Cardiac septum (tissue), 1 donor: ENCODE data around the gene GPATCH3. TPM values are rescaled to one million over a fixed set of nuclear protein-coding genes. Genes with fewer than 3 reads are reported as not detected.
"Not testable (repeated sequence)": the region's sequence is repeated elsewhere in the genome, so short reads cannot be mapped to it uniquely, and the experiment has no call there.

Experiments used
- DNase-seq: peaks from one replicate; pipeline ENCODE4 v3.0.0-alpha.2; 2020; ENCODE audit warnings: low spot score
- intact Hi-C: fragments of 100-400 bp; cut with DNase I; formaldehyde crosslinking; loops from one replicate; pipeline ENCODE4 v1.14.0; 2022
- long read RNA-seq: library from polyadenylated mRNA; unstranded; transcript quantifications from one replicate; pipeline ENCODE4 v2.0.0, GENCODE V29; 2021
- total RNA-seq: library from RNA; stranded (reverse); fragmentation: NEBNext Ultra II Directional; extraction: Animal tissue kit (Norgen Biotek cat#: 25700); gene quantifications from one replicate; pipeline ENCODE4 v1.2.1, GENCODE V29; 2021
- donor health status: DM: no; HTN: no; CAD: no.

The GPATCH3 gene, protein sequence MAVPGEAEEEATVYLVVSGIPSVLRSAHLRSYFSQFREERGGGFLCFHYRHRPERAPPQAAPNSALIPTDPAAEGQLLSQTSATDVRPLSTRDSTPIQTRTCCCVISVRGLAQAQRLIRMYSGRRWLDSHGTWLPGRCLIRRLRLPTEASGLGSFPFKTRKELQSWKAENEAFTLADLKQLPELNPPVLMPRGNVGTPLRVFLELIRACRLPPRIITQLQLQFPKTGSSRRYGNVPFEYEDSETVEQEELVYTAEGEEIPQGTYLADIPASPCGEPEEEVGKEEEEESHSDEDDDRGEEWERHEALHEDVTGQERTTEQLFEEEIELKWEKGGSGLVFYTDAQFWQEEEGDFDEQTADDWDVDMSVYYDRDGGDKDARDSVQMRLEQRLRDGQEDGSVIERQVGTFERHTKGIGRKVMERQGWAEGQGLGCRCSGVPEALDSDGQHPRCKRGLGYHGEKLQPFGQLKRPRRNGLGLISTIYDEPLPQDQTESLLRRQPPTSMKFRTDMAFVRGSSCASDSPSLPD
- 6.4 TPM for total RNA-seq
- long read RNA-seq, transcript GPATCH3-201 (7 exons, 2,123 nt) = major isoform, 9 of 12 reads
- long read RNA-seq, partial matches to known transcripts = 2 of 12 reads
- long read RNA-seq, other reads (novel, unspliced or antisense) = 0 of 12 reads

DNA sequence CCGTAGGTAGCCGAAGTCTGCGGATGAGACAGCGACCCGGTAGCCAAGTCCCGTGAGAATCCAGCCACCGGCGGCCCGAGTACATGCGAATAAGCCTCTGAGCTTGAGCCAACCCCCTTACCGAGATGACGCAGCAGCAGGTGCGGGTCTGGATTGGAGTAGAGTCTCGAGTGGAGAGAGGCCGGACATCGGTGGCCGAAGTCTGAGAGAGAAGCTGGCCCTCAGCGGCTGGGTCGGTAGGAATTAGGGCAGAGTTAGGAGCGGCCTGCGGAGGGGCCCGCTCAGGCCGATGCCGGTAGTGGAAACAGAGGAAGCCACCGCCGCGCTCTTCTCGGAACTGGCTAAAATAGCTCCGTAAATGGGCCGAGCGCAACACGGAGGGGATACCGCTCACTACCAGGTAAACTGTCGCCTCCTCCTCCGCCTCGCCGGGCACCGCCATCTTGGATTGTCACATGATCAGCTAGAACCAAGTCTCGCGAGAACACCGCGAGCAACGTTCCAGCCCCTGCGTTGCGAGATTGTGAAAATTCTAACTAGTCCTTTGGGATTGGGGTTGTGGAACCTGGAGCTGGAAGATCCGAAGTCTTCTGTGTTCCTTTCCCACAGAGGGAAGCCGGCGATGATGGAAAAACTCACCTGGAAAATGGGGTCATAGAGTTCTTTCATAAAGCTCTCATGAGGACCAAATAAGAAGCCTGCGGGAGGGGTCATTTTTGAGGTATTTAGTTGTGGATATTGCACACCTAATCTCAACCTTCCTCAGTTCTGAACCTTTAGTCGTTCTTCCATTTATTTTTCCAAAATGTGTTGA lies at the start of gene GPATCH3:
GPATCH3 (minus strand) TSS at position 467 of the 814 bp plus-strand sequence; CDS start at position 442, 25 bp downstream.
- intact Hi-C loops = no loop called here
- peak; percentile 94 for DNase-seq

DNA sequence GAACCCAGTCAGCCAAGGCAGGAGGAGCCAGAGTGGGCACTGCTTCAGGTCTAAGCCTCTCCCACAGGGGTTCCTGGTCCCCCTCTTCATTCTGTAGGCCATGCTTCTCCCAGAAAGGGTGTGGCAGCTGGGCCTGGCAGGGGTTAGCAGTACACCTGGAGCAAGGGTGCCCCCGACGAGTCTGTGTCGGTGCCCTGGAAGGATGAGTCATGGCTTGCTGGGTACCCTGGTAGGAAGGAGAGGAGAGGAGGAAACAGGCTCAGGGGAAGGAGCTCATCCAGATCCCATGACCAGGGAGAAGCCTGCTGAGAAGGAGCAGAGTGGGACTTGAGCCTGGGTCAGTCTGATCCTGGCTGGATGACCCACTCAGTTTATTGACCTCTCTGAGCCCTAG lies 49.7 kb upstream of the GPATCH3 start:
- DNase-seq = no peak
- intact Hi-C loops = no loop called here

DNA sequence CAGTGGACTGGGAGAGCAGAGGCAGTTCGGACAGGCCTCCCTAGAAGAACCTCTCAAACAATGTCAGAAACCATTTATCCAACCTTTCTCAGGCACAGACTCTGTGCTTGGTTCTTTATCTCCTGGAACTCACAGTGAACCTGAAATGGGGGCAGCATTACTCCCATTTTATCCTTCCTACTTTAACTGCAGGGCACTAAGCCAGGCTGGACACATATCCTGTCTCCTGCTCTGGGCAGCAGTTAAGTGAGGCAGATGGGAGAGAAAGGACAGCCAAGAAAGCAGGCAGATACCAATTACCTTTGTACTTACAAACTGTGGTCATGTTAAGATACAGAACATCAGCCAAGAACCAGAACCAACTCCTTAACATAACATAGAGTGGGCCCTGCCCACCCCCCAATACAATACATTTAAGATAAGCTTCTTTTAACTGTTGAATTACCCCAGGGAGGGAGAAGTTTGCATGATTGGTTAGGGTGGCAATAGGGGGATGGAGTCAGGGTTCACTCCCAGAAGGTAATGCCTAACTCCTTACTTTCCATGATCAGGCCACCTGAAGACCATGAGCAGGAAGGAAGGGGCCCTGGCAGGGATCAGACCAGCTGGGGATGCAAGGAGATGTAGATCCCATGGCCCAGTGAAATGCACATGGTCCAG lies 49.1 kb upstream of the GPATCH3 start:
- no peak for DNase-seq
- intact Hi-C loops = no loop called here

DNA sequence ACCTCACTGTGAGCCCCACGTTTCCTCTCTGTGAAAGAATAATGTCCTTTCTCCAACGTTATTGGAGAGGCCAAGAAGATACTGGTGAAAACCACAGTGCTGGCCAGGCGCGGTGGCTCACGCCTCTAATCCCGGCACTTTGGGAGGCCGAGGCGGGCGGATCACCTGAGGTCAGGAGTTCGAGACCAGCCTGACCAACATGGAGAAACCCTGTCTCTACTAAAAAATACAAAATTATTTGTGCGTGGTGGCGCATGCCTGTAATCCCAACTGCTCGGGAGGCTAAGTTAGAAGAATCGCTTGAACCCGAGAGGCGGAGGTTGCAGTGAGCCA lies 48.4 kb upstream of the GPATCH3 start:
- intact Hi-C loops, DNase-seq: not testable (repeated sequence)

DNA sequence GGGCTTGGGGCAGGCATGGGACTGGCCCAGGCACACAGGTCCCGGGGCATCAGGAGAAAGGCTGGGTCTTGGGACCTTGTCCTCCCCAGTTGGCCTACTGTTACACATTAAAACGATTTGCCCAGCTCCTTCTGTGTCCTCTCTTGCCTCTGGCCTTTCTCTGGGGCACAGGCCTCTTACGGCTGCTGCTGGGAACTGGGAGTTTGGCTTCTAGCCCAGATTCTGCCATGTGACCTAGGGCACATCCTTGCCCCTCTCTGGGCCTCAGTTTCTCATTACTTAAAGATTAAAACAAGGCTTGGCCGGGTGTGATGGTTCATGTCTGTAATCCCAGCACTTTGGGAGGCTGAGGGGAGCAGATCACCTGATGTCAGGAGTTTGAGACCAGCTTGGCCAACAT lies 46.0 kb upstream of the GPATCH3 start:
- intact Hi-C loops = no loop called here

DNA sequence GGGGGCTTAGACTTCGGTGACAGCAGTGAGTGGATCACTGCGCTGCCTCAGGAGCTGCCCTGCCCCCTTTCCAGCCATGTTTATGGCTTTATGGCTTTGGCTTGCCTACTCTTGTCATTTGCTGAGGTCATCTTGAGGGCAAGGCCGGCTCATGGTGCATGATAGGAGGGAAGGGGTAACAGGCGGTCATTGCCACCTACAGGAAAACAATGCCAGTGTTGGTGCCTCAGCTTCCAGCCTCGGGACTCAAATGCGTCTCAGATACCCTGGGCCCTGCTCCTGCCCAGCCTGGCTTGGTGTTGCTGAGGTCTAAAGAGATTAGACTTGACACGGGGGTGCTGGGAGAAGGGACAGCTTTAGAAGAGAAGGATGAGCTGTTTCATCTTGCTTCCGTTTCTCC lies 45.5 kb upstream of the GPATCH3 start:
- intact Hi-C loops = no loop called here
- no peak for DNase-seq

More for the DNA sequence above, 46.0 kb upstream of the GPATCH3 start:
- no peak for DNase-seq

DNA sequence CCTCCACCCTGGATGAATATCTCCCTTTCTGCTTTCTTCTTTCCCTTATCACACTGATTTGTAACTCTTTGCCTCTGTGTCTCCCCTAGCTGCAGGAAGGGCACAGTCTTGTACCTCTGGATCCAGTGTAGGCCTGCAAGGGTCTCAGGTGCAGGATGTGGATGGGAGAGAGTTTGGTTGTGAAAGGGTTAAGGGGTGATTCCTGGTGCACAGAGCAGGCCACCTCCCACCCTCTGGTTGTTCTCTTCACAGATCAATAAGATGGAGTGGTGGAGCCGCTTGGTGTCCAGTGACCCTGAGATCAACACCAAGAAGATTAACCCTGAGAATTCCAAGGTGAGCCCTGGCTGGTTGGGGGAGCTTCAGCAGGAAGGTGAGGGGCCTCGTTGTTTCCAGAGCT lies 44.9 kb upstream of the GPATCH3 start:
- no peak for DNase-seq
- intact Hi-C loops = no loop called here

DNA sequence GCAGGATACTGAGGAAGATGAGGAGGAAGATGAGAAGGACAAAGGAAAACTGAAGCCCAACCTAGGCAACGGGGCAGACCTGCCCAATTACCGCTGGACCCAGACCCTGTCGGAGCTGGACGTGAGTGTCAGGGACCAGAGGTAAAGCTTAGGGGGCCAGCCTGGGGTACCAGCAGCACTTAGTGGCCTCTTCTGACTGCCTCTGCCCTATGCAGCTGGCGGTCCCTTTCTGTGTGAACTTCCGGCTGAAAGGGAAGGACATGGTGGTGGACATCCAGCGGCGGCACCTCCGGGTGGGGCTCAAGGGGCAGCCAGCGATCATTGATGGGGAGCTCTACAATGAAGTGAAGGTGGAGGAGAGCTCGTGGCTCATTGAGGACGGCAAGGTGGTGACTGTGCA lies 42.4 kb upstream of the GPATCH3 start:
- intact Hi-C loops = no loop called here
- DNase-seq = no peak

DNA sequence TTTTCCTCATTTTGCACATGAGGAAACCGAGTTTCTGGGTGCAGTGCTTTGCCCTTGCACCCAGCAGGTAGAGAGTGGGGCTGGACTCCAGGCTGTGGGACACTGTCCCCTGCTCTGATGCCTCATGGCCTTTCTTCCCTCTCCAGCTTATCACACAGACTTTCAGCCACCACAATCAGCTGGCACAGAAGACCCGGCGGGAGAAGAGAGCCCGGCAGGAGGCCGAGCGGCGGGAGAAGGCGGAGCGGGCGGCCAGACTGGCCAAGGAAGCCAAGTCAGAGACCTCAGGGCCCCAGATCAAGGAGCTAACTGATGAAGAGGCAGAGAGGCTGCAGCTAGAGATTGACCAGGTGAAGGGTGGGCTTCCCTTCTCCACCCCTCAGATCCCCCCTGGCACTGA lies 41.0 kb upstream of the GPATCH3 start:
- intact Hi-C loops = no loop called here
- DNase-seq = no peak

DNA sequence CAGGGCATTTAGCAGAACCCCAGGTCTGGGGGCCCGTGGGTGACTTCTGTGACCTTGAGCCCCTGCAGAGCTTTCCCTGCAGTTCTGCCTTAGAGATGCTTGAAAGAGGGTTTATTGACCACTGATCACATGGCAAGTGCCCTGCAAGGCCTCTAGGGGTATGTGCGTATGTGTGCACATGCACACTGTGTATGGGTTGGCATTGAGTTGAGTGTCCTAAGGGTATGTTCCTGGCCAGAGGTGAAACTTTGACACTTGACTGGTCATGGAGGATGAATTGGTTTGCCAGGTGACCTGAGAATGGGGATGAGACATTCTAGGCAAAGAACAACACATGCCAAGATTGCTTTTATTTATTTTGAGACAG lies 38.4 kb upstream of the GPATCH3 start:
- DNase-seq = no peak
- intact Hi-C loops = no loop called here

DNA sequence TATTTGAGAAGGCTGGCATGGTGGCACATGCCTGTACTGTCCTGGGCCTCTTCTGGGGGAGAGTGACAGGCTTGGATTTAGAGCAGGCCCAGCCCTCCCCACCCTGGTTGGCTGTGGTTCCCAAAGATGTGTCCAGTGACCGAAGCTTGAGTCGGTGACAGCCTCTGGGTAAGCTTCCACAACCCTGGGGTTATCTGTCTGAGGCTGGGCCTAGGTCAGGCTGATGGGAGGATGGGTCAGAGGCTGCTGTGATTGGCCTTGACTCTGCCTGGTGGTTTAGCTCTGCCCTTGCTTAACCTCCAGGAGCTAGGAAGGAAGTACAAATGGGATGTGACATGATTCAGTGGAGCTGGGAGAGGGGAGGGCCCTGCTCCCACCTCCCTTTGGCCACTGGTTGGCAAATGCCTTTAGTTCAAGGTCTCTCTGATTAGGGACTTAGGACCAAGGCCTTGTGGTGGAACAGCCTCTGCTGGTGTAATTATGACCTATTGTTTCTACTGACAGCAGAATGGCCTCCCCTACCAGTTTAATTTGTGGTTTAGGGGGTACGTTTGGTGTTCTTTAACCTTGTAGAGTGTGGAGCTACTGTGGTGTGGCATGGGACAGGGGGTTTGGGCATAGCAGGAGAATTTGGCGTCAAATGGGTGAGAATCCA lies 37.9 kb upstream of the GPATCH3 start:
- no peak for DNase-seq
- intact Hi-C loops = no loop called here

DNA sequence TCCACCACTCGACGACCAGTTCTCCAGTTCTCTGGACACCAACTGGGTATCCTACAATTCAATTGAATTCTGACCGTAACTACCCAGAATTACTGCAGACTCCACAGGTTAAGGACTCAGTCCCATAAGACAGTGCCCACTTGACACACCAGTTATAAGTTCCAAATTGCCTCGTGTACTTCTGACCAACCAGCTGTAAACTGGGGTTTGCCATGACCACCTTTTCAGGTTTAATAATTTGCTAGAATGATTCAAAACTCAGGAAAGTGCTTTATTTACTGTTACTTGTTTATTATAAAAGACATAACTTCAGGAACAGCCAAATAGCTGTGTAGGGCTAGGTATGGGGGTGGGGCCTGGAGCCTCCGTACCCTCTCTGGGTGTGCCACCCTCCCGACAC lies 36.6 kb upstream of the GPATCH3 start:
- intact Hi-C loops = no loop called here
- DNase-seq = no peak

DNA sequence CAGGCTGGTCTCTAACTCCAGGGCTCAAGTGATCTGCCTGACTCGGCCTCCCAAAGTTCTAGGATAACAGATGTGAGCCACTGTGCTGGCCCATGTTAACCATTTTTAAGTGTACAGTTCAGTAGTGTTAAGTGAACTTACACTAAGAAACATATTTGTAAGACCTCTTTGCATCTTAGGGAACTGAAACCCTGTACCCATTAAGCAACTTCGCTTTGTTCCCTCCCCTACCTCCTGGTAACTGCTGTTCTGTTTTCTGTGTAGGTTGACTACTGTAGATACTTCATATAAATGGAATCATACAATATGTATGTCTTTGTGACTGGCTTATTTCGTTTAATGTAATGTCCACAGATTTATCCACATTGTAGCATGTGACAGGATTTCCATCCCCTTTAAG lies 32.3 kb upstream of the GPATCH3 start:
- intact Hi-C loops = no loop called here
- DNase-seq = no peak

DNA sequence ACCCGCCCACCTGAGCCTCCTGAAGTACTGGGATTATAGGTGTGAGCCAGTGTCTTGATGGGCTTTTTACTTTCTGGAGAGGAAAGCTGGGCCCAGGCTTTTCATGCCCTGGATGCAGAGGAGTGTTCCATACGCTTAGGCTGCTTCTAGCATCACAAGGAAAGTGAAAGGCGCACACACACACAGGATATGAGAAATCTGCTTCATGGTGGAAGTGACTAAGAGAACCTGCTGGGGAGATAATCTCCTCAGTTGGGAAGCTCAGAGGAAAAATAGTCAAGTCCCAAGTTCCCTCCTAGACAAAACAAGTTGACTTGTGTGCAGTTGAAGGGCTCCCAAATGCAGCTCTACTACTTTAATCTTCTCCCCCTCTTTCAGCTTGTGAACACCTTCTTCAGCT lies 23.4 kb upstream of the GPATCH3 start:
- intact Hi-C loops = no loop called here
- DNase-seq = no peak

DNA sequence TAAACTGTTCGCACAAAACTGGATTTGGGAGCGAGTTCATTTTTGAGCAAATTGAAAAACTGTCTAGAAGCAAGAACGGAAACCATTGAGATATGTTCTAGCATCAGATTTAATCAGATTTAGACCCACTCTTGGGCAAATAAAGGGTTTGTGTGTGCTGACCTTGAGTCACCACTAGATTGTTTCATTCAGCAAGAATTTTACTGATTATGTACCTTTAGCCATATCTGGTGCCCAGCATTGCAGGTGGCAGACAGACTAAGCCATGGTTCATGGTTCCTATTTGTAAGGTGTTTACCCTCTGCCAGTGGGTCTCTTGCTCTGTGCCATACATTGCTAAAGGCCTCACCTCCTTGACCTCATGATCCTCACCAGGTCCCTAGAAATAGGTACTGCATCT lies 22.6 kb upstream of the GPATCH3 start:
- DNase-seq = no peak
- intact Hi-C loops = no loop called here

DNA sequence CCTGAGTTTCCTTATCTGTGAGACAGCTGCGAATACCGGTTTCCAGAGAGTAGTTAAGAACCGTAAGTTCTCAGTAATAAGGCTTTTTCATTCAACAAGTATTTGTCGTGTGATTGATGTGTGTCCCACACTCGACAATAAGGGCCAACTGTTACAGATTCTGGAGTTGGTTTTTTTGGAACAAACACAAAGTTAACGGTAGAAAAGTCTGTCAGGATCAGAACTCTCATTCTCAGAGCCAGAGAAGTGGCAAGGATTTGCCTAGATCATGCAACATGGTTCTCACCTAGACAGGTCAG lies 22.1 kb upstream of the GPATCH3 start:
- no peak for DNase-seq
- intact Hi-C loops = no loop called here

DNA sequence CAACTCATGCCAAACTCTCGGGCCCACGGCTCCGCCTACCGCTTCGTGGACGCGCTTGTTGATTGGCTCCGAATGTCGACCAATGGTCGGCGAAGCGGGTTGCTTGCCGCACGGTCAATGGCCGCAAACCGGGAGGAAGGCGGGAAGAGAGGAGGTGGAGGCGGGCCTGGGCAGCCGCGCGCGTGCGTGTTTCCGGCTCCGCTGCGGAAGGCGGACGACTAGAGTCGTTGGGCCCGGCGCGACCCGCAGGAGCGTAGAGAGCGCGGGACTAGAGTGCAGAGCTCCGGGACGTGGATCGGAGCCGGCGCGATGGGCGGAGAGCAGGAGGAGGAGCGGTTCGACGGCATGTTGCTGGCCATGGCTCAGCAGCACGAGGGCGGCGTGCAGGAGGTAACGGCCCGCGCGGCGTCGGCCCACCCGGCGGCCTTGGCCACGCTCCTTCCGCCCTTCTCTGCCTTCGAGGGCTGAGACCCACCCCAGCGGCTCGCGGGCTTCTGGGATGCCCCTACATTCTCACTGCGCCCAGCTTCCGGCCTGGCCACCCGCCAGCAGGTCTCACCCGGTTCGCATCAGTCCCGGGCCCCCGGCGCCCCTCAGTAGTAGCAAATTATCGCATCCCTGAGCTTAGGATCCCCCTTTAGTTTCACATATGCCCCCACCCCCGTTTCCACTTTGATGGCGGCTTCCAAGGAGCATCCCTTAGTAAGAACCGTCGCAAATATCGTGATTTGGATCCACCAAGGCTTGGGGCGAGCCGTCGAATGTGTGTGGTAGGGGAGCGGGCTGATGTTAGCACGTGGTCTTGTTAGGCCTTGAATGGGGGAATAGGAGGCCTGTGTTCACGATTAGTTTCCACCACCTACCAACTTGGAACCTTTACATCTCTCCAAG lies 21.5 kb upstream of the GPATCH3 start, which contains the start of gene NUDC:
NUDC (plus strand) TSS at position 204 of the 891 bp plus-strand sequence; CDS start at position 310, 106 bp downstream.
- DNase-seq = peak; percentile 100
- intact Hi-C loops = no loop called here

DNA sequence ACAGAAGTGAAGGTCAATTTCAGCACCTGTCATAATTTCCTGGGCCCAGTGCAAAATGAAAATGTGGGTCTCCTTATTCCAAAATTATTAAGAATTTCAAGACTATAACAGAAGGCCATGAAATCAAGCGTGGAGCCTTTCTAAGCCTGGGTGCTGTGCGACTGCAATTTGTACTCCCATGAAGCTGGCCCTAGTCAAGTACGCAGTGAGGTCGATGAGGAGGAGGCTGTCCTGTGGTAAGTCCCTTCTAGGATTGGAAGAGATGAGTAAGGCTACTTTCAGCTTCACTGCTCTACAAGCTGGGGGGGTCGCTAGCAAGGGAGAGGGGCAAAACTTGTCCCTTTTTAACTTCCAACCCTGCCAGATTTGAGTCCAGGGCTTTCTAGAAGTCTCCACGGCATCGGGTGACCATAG lies 20.9 kb upstream of the GPATCH3 start:
- intact Hi-C loops = no loop called here
- no peak for DNase-seq
